Epidermal melanocyte (primary cell): ENCODE results near the gene ZBTB47.

Source experiments
- DNase-seq: peaks from one replicate; pipeline ENCODE4 v3.0.0; 2011; ENCODE audit warnings: low spot score; ENCODE audit not compliant: insufficient read length

The ZBTB47 gene

GRCh38 chr3:42685363-42685881 lies 31.9 kb downstream of the ZBTB47 start, which contains the start of gene KLHL40:
TSS of gene KLHL40 (plus strand) at chr3:42685537. CDS start at chr3:42685619, 82 bp downstream.
- no peak for DNase-seq

DNA sequence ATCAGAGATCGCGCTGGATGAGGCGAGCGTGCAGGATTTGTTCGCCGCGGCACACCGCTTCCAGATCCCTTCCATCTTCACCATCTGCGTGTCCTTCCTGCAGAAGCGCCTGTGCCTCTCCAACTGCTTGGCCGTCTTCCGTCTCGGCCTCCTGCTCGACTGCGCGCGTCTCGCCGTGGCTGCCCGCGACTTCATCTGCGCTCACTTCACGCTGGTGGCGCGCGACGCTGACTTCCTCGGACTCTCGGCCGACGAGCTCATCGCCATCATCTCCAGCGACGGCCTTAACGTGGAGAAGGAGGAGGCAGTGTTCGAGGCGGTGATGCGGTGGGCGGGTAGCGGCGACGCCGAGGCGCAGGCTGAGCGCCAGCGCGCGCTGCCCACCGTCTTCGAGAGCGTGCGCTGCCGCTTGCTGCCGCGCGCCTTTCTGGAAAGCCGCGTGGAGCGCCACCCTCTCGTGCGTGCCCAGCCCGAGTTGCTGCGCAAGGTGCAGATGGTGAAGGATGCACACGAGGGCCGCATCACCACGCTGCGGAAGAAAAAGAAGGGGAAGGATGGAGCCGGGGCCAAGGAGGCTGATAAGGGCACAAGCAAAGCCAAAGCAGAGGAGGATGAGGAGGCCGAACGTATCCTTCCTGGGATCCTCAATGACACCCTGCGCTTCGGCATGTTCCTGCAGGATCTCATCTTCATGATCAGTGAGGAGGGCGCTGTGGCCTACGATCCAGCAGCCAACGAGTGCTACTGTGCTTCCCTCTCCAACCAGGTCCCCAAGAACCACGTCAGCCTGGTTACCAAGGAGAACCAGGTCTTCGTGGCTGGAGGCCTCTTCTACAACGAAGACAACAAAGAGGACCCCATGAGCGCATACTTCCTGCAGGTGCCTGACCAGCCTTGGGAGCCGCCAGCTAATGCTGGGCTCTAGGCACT lies 32.7 kb downstream of the ZBTB47 start:
- no peak for DNase-seq

GRCh38 chr3:42686832-42687650 lies 33.5 kb downstream of the ZBTB47 start:
- no peak for DNase-seq

DNA sequence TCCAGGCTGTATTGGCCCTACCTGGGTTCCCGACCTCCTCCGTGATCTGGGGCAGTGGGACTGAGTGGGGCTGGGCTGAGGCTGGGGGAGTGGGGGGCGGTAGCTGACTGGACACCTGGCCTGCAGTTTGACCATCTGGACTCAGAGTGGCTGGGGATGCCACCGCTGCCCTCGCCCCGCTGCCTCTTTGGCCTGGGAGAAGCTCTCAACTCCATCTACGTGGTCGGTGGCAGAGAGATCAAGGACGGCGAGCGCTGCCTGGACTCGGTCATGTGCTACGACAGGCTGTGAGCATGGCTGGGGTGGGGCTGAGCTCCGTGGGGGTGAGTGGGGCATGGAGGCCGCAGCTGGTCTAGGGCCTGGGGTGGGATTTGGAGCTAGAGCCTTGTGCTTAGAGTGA lies 34.5 kb downstream of the ZBTB47 start:
- no peak for DNase-seq

- no peak for DNase-seq
These were observed 35.3 kb downstream of the ZBTB47 start for GRCh38 chr3:42688487-42689420.

GRCh38 chr3:42689421-42690014 lies 36.0 kb downstream of the ZBTB47 start:
- DNase-seq, result no peak

DNA sequence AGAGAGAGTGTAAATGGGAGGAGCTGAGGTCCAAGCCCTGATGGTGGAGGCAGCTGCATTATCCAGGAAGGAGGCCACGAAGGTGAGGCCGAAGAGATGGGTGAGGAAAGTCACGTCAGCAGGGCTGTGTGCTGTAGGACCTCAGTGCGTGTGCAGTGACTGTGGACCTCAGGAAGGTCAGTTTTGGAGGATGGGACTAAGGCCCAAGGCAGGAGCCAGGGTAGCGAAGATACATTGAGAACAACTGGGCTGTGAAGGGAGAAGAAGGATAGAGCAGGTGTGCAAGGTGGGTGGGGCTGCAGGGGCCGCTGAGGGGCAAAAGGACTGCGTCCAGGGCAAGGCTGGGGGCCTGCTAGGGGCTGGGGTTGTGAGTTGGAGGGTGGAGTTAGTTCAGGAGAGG lies 36.7 kb downstream of the ZBTB47 start:
- DNase-seq, result no peak

DNA sequence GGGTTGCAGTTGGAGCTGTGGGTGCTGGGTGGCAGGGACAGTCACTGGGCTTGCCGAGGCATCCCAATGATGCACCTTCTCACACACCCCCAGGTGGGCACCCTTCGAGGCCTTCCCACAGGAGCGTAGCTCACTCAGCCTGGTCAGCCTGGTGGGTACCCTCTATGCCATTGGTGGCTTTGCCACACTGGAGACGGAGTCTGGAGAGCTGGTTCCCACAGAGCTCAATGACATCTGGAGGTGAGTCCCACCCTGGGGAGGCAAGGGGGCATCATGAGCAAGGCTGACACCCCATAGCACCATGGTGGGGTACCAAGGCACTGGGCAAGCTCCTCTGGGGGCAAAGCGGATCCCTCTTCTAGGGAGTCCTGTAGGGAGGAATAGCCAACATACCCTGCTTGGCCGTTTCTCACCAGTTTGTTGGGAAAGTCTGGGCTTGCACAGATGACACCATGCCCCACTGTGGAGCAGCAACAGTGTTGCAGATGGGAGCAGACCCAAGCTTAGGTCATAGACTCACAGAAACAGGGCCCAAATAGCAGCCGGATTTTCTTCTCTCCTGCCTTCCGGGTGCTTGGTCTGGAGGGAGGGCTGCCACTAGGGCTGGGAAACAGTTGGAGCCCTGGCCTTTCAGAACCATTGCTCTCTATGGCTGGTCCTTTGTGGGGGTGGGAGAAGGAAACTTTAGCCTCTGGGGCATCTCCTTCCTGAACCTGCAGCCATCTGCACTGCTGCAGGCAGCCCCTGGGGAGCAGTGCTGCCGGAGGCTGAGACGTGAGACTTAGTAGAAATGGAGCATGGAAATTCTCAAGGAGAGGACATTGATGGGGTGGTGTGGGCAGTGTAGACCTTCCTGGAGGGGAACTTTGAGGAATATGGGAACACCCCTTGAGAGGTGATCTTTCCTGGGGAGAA lies 37.5 kb downstream of the ZBTB47 start:
- no peak for DNase-seq

DNA sequence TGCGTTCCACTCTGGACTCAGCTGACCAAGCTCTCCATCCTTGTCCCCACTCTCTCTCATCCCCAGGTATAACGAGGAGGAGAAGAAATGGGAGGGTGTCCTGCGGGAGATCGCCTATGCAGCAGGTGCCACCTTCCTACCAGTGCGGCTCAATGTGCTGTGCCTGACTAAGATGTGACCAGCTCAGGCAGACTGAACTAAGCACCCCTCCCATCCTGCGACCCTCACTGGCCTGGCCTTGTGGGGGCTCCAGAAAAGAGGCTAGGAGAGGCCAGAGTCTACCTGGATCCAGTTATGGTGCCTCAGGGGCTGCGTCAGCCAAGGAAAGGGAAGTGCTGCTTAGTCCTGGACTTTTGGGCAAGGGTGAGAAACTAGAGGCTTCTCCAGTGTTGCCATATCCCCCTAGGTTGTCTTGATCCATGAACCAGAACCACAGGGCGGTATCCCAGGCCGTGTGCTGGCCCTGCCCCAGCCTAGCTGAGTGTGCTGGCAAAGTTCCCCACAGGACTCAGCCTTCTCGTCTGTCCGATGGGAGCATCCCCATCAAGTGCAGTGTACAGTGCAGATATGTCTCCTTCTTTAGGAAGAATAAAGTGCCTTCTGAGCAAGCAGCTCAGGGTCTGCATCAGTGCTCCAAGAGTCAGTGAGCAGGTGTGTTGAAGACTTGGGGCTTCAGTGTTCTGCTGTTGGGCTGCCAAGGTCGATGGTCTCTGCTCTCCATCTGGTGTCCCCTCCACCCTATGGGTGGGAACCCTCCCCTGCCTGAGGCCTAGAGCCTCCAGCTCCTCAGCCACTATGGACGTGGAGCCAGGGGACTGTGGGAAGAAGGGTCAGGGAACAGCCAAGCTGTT lies 38.5 kb downstream of the ZBTB47 start:
- no peak for DNase-seq

DNA sequence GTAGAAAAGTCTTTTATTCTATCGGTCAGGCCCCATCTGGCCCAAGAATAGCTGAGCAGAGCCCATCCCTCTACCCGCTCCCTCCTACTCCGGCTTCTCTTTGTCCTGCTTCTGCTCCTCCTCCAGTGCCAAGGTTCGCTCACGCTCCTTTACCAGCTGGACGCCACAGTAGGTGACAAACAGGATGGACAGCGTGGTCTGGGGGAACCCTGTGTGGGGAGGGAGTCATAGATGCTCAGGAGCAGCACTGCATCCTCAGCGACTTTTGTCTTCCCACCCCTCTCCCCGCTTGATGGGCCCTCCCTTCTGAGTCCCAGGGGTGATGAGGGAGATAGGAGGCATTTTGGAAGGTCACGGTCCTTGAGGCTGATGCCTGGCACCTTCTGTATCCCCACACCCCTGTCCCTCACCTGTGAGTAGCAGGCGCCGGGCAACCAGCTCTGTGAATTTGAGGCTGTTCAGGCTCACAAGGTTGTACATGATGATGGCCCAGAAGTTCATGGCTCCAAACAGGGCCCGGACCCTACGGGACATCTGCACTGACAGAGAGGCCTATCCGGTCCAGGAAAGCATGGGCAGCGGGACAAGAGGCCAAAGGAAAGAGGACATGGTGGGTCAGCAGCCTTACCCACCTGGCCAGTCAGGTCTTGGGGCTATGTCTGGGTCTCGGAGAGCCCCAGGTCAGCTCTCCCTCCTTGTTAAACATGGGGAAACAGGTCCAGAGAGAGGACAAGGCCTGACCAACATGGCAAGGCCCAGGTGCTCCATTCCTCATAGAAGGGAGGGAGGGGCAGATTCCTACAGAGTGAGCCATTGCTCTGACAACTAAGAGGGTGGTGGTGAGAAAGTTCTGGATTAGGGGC lies 39.4 kb downstream of the ZBTB47 start:
- no peak for DNase-seq

- no peak for DNase-seq
These were observed 40.0 kb downstream of the ZBTB47 start for GRCh38 chr3:42693530-42693930.

DNA sequence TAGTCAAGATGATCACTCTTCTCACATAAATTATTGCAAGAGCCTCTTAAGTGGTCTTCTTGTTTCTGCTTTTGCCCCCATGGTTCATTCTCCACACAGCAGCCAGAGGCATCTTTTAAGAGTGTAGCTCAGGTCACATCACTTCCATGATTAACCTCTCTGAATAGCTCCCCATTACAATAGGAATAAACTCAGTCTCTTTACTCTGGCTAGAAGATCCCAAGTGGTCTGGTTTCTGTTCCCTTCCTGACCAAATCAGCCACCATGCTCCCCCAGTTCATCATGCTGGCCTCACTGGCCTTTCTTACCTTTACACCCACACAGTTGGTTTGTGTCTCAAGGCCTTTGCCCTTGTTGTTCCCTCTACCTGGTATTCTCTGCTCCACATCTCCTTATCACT lies 40.9 kb downstream of the ZBTB47 start:
- DNase-seq, result no peak

GRCh38 chr3:42696356-42697288 lies 43.1 kb downstream of the ZBTB47 start:
- DNase-seq, result no peak

DNA sequence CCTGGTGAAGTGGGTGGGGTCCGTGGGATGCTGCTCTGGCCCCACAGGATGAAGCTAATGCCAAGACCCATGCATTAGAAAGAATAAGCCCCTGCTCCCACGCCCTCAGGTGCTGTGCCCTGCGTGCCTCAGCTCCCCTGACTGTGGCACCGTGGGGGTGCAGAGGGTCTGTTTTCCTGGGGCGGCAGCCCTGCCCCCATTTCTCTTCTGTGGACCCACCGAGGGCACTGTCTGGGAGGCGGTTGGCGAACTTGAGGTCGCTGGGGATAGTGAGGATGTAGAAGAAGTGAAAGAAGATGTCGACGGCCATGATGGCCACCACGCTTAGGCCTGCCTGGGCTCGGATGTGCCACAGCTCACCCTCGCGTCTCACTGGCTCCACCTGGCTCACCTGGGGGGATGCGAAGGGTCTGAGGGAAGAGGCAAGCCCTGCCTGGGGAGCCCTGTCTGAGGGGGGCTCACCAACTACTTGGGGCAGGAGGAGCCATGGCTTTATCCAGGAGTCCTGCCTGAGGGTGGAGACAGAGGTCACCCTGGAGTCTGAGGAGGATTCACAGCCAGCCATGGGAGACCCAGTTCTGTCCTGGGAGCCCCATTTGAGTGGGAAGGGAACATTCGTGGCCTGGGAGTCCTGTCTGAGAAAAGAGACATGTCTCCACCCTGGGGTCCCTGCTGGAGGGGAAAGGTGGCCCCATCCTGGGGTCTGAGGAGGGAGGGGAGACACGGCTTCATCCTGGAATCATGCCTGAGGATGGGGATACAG lies 44.0 kb downstream of the ZBTB47 start:
- DNase-seq, result no peak

GRCh38 chr3:42698216-42698910 lies 44.9 kb downstream of the ZBTB47 start:
- no peak for DNase-seq
